Measurements from ENCODE around the gene SMAD7.

Gene SMAD7

DNA sequence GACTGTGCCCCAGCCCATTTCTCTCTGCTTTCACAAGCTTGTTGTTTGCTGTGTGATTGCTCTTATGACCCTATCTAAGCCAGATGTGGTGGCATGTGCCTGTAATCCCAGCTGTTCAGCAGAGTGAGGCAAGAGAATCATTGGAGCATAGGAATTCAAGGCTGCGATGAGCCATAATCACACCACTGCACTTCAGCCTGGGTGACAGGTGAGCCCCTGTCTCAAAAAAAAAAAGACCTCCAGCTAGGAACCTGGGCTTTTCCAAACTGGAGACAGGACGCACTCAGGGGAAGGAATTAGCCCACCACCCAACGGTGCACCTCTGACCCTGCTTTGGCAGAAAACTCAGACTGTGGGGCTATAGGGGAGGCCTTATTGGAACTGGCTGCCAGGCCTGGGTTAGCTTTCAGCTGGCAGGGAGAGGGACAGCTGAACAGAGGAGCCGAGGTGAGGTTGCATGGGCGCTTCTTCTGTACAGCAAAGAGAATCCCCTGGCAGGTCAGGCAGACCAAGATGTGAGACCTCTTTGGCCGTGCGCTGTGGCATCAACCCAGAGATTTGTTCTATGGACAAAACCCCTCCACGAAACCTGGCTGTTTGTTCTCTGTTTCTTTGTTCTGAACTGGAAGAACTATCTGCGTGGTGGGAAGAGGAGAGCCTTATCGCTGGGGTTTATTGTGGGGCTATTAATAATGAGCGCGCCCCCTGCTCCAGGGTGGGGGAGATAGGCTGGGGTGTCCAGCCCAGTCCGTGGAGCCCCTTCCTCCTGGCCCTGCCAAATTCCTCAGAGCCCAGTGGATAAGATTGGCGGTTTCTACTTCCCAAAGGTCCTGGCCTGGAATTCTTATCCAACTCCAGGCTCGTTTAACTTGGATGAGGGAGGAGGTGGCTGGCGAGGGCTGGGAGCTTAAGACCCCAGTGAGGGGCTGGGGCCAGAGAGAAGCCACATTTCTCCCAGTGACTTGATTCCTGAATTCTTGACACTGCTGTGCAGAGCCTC, 38.8 kb upstream of the SMAD7 start:
- TF ChIP-seq SIN3A (IDR thresholded peaks at IDR 0.05; ENCODE audit: borderline replicate concordance, insufficient read depth, low read length), result no peak
- no peak for TF ChIP-seq POLR2AphosphoS5 (IDR thresholded peaks at IDR 0.05; ENCODE audit: low read depth, low read length)
- no peak for TF ChIP-seq TAF1 (IDR thresholded peaks at IDR 0.05; ENCODE audit: borderline replicate concordance, insufficient read depth, low read length)
- TF ChIP-seq, protein P1, sequence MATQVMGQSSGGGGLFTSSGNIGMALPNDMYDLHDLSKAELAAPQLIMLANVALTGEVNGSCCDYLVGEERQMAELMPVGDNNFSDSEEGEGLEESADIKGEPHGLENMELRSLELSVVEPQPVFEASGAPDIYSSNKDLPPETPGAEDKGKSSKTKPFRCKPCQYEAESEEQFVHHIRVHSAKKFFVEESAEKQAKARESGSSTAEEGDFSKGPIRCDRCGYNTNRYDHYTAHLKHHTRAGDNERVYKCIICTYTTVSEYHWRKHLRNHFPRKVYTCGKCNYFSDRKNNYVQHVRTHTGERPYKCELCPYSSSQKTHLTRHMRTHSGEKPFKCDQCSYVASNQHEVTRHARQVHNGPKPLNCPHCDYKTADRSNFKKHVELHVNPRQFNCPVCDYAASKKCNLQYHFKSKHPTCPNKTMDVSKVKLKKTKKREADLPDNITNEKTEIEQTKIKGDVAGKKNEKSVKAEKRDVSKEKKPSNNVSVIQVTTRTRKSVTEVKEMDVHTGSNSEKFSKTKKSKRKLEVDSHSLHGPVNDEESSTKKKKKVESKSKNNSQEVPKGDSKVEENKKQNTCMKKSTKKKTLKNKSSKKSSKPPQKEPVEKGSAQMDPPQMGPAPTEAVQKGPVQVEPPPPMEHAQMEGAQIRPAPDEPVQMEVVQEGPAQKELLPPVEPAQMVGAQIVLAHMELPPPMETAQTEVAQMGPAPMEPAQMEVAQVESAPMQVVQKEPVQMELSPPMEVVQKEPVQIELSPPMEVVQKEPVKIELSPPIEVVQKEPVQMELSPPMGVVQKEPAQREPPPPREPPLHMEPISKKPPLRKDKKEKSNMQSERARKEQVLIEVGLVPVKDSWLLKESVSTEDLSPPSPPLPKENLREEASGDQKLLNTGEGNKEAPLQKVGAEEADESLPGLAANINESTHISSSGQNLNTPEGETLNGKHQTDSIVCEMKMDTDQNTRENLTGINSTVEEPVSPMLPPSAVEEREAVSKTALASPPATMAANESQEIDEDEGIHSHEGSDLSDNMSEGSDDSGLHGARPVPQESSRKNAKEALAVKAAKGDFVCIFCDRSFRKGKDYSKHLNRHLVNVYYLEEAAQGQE (IDR thresholded peaks at IDR 0.05; ENCODE audit: insufficient read depth in 1 of 2, low read depth in 2 of 2, low read length in 2 of 2), result no peak
- TF ChIP-seq FOXP2 (optimal IDR thresholded peaks at IDR 0.05; ENCODE audit: borderline replicate concordance, extremely low read depth, extremely low read length, insufficient read depth), result no peak

DNA sequence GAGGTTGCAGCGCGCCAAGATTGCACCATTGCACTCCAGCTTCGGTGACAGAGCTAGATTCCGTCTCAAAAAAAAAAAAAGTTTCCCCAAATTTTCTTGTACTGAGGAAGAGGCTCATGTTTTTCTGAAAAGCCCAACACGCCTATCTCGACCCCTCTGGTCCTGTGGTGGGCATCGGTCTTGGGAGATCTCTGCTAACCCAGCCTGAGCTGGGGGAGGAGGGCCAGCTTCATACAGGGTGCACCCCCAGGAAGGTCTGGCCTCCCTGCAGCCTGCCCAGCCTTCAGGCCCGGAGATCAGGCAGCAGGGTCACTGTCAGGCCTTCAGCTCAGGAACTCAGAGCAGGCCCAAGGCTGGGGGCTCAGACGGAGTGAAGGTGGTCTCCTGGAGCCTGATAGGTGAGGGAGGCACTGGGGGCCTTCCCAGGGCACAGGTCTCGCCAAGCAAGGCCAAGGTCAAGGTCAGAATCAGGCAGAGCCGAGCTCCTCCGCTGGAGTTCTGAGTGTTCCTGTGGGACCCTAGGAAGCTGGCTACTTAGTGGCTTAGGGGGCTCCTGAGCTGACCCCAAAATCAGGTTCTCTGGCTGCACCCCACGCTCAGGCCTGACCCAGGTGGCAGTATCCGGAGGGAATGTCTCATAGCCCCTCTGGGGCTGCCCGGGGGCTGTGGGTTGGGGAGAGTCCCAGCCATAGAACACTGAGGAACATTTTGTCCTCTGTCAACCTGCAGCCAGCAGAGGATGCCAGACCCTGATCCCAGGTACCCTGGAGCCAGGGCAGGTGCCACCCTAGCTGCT, 37.9 kb upstream of the SMAD7 start:
- no peak for TF ChIP-seq POLR2AphosphoS5 (IDR thresholded peaks at IDR 0.05; ENCODE audit: low read depth, low read length)

- TF ChIP-seq POLR2AphosphoS5 (IDR thresholded peaks at IDR 0.05; ENCODE audit: low read depth, low read length) (no peak), TAF1 (IDR thresholded peaks at IDR 0.05; ENCODE audit: borderline replicate concordance, insufficient read depth, low read length) (no peak), FOXP2 (optimal IDR thresholded peaks at IDR 0.05; ENCODE audit: borderline replicate concordance, extremely low read depth, extremely low read length, insufficient read depth) (no peak), SIN3A (IDR thresholded peaks at IDR 0.05; ENCODE audit: borderline replicate concordance, insufficient read depth, low read length) (no peak)
- TF ChIP-seq, protein P1 (IDR thresholded peaks at IDR 0.05; ENCODE audit: insufficient read depth in 1 of 2, low read depth in 2 of 2, low read length in 2 of 2), result no peak
Measured at GRCh38 chr18:48987821-48988220, 37.1 kb upstream of the SMAD7 start.

DNA sequence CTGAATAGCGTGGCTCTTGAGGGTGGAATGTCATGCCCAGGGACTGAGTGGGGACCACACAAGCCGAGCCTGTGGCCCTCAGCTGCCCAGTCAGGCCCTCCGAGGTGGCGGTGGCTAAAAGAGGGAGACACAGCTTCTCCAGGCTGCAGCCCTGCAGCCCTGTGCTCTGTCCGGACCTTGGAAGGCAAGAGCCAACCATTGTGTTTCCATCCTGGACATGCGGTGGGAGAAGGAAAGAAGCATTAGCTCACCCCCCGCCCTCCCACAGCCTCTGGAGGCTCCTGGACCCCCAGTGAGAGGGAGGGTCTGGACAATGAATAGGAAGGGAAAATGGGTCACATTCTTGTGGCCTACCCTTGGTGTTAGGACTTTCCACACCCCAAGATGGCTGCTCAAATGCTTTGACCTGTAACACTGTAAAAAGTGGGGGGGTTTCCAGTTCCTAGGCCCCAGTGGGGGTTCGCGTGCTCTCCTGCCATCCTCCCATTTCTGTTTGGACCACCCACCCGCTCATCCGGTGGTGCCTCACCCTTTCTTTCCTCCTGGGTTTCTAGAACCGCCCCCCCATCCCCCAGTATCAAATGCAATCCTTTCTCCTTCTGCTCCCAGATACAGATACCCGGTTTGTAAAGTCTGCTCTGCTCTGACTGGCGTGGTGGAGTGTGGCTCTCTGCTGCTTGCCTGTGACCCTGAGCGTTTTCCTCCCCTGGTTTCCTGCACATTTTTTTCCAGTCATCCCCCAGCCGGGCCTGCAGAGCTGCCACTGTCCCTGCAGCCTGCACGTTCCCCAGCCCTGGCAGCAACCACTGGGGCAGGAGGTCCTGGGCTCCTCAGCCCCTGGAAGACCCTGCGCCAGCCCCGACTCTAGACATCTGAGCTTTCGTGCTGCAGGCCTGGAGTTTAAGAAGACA, 36.3 kb upstream of the SMAD7 start:
- TF ChIP-seq FOXP2 (optimal IDR thresholded peaks at IDR 0.05; ENCODE audit: borderline replicate concordance, extremely low read depth, extremely low read length, insufficient read depth) (no peak), SIN3A (IDR thresholded peaks at IDR 0.05; ENCODE audit: borderline replicate concordance, insufficient read depth, low read length) (no peak), TAF1 (IDR thresholded peaks at IDR 0.05; ENCODE audit: borderline replicate concordance, insufficient read depth, low read length) (no peak), POLR2AphosphoS5 (IDR thresholded peaks at IDR 0.05; ENCODE audit: low read depth, low read length) (no peak)
- TF ChIP-seq, protein P1 (IDR thresholded peaks at IDR 0.05; ENCODE audit: insufficient read depth in 1 of 2, low read depth in 2 of 2, low read length in 2 of 2), result no peak

GRCh38 chr18:48985161-48985560, 34.4 kb upstream of the SMAD7 start:
- no peak for TF ChIP-seq FOXP2 (optimal IDR thresholded peaks at IDR 0.05; ENCODE audit: borderline replicate concordance, extremely low read depth, extremely low read length, insufficient read depth)
- no peak for TF ChIP-seq TAF1 (IDR thresholded peaks at IDR 0.05; ENCODE audit: borderline replicate concordance, insufficient read depth, low read length)
- TF ChIP-seq SIN3A (IDR thresholded peaks at IDR 0.05; ENCODE audit: borderline replicate concordance, insufficient read depth, low read length), result no peak
- TF ChIP-seq POLR2AphosphoS5 (IDR thresholded peaks at IDR 0.05; ENCODE audit: low read depth, low read length), result no peak
- TF ChIP-seq, protein P1 (IDR thresholded peaks at IDR 0.05; ENCODE audit: insufficient read depth in 1 of 2, low read depth in 2 of 2, low read length in 2 of 2), result no peak
